RPMI8226 (cell line): ENCODE data around the gene LRRN2.

Experiments
- DNase-seq: peaks from one replicate; pipeline ENCODE4 v3.0.0-alpha.2; 2015

The LRRN2 gene

DNA sequence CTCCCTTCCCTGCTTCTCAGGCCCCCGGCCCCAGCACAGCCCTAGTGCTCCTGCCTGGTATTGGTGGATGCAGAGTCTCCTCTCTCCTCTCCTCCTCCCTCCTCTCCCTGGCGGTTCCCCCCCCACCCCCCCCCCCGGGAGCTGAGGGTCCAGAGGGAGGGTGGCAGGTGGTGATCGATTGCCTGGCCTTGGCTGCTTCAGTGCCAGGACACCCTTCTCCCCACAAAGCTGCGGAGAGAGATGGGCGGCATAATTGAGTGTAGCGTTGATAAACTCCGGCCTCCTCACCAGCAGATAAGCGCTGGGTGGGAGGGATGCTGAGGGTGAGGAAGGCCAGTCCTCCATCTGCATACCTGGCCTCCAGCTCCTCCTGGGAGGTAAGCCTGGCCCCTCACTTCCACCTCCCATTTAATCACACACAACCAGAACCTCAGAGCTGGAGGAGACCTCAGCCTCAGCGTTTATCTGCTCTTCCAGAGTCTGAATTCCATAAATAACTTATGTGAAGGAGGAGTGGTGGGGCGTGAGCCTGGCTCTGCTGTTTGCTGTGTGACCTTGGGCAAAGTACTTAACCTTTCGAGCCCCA lies 60.8 kb downstream of the LRRN2 start:
- no peak for DNase-seq

DNA sequence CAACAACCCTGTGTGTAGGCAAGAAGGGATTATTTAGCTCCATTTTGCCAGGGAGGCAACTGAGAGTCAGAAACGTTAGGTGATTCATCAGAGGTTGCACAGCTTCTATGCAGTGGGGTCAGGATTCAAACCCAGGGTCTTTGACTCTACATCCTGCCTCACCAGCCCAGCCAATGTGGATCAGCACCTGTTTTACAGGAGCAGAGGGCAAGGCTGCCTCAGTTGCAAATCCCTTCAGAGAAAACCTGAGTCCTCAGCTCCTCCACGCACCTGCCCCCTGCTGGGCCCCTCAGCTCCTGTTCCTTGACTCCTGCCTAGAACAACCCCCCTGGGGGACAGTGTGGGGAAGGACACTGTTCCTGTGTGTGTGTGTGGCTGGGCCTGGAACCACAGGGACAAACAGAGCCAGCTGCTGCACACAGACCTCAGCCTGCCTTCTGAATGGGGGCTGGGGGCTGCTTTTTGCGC lies 61.6 kb downstream of the LRRN2 start:
- DNase-seq = peak; percentile 78

DNA sequence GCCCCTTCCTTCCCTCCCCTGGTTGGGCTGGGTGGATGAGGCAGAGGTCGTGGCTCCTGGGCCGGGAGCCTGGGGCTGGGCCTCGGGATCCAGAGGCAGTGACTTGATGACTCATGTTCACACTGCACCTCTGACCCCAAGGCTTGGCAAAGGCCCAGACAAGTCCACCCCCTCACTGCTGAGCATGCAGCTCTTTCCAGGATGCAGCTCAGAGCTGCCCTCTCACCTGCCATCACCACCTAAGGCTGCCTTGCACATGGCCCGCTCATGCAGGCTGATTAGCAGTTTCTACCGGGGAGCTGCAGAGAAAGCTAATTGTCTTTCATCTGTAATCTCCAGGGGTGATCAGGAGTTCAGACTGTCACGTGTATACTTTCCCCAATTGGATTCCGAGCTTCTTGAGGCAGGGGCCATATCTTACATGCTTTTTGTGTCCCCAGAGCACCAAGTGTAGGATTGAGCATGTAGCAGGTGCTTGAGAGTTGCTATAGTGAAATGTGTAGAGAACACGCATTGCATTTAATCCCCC lies 62.1 kb downstream of the LRRN2 start:
- DNase-seq = peak; percentile 96

DNA sequence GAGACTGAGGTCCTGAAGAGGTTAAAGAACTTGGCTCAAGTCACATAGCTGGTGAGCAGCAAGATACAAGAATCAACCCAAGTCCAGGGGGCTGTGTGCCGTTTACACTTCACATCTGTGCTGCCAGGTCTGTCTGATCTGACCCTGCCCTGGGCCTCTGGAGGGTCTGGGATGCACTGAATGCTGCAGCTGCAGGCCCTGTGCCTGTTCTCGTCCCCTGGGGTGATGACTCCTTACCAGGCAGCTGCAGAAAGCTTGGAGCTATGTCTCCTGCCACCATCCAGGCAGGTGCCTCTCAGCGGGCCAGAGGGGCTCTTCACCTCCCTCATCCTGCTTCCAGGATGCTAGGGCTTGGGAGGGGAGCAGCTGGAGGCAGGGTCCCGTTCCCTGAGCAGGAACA lies 63.5 kb downstream of the LRRN2 start:
- no peak for DNase-seq

DNA sequence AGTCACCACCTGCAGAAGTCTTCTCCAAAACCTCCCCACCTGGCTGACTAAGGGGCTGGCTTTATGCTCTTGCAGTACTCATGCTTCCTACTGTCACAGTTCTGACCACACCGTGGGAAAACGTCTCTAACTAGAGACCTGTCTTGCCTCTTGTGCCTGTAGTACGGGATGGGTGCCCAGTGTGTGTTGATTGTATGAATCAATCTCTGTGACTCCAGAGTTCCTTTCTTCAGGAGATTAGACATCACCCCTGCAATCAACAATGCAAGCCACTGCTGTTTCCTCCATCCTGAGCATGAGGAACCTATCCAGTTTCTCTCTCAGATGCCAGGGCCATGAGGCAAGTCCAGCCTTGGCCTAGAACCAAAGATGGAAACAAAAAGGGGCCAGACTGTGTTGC lies 64.1 kb downstream of the LRRN2 start:
- DNase-seq = no peak

GRCh38 chr1:204619721-204620120 lies 65.8 kb downstream of the LRRN2 start:
- DNase-seq = no peak

DNA sequence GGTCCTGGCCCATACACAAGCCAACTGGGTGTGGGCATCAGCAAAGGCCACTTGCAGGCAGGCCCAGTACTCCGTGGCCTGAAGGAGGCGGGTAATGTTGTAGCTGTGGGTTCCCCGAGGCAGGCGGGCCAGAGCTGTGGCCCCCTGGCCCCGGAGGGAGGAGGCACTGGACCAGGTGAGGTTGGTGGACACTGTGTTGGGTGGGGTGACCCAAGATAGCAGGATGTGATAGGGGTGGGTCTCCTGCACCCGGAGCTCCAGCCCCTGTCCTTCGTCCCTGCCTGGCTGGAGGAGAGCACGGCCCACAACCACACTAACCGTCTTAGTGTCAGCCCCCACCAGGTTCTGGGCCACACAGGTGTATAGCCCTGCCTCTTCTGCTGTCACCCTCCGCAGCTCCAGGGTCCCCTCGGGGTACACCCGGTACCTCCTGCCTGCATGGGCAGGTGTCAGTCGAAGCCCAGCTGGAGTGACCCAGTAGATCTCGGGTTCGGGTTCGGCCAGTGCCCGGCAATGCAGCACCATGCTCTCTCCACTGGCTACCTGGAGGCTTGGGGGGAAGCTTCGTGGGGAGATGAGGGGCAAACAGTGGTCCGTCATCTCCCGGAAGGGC lies 67.3 kb downstream of the LRRN2 start:
- DNase-seq = no peak

GRCh38 chr1:204617256-204618147 lies 68.0 kb downstream of the LRRN2 start:
- no peak for DNase-seq

DNA sequence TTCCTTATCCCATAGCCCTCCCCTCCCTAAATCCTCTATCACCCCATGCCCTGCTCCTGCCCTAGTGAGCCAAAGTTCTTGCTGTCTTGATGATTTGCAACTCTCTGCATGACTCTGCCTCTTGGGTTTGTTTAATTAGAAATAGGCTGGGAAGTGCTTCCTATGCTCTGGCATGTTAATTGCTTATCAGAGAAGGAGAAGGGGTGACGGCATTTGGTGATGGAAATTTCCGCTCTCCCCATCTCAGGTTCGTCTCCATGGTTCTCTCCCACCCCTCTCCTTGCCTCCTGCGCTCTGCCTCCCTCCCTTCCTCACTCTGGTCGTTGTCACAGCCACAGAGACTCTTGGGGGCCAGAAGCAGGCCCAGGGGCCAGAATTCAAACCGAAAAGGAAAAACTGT lies 68.9 kb downstream of the LRRN2 start:
- no peak for DNase-seq

GRCh38 chr1:204615881-204616280 lies 69.7 kb downstream of the LRRN2 start:
- DNase-seq = no peak

GRCh38 chr1:204613636-204614035 lies 71.9 kb downstream of the LRRN2 start:
- no peak for DNase-seq

DNA sequence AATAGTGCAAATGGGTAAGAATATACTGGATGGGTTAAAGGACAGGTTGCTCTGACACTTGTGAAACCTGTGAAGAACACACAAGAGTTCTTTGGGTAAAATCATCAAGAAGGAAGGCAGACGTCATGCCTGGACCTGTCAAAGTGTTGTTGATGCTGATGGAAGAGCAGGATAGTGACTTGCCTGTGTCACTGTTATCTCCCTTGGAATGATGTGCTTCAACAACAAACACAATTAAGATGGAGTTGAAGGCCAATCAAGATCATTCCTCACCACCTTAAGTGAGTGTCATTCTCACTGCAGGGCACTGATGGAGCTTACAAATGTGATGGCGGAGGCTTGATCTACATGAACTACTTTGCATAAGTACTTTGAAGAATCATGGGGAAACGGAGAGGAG lies 73.2 kb downstream of the LRRN2 start:
- DNase-seq = no peak

DNA sequence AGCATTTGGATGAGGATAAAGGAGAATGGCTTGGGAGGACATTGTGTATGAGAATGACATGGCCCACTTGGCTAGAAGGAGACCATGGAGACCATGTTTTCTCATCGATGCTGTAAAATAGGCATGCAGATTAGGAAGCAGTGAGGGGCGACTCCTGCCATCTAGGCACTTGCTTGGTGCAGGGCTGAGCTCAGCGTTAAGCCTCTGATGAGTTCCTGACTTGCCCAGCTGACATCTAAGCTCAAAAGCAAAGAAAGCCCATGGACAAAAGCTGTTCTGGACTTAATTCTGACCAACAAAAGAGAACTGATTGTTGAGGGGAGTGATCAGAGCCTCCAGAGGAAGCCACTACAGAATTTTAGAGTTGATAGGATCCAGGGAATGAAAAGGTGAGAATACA lies 74.5 kb downstream of the LRRN2 start:
- DNase-seq = no peak

GRCh38 chr1:204607910-204608309 lies 77.6 kb downstream of the LRRN2 start:
- no peak for DNase-seq

DNA sequence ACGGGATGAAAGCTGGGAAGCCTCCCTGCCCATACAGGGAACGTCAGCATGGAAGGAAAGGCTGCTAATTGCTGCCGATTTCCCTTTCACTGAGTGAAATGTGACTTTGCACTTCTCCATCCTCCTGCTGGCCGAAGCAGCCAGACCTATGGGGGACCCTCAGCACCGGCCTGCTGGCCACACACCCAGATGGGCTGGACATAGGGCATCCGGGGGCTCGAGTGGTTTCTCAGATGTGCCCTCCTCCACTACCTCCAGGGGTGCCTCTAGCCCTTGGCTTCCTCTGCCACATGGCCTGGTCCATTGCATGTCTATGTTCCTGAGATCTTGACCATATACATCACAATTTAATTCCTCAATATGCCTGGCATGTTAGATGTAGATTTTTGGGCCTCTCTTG lies 79.7 kb downstream of the LRRN2 start:
- DNase-seq = no peak

- DNase-seq = no peak
Measured at GRCh38 chr1:204602871-204603542, 82.5 kb downstream of the LRRN2 start.

DNA sequence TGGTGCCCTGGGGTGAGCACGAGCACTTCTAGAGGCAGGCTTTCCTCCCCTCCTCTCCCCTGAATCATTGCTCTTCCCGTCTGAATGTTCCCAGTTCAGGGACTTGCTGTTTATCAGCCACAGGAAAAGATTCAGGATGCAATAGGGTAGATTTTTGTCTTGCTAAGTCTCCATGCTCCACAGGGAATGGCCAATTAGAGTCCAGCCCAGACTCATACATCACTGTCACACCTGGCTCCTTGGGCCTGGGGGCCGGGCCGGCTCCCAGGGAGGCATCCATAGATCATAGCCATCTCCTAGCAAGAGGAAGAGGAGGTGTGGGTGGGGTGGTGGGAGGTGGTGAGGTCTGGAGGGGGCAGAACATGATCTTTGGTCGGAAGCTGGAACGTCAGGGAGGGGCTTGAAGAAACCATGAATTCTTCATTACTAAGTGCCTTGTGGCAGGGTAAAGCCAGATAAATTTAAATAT lies 83.4 kb downstream of the LRRN2 start:
- DNase-seq = no peak

- DNase-seq = no peak
Measured at GRCh38 chr1:204600968-204601367, 84.6 kb downstream of the LRRN2 start.

DNA sequence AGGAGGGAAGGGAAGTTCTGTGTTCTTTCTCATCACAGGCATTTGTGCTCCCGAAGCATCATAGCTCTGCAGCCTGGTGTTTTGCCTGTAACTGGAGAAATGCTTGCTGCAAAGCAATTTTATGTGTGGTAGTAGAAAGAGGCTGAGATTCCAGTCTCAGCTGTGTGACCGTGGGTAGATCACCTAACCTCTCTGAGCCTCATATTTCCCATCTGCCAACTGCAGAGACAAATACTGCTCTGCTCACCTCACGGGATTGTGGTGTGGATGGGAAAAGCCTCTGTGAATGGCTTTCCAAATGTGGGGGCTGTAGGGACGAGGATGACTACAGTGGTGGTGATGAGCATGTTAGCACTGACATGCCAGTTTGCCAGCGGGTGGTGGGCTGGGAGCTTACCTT lies 85.3 kb downstream of the LRRN2 start:
- DNase-seq = no peak

- DNase-seq = no peak
Measured at GRCh38 chr1:204599596-204599995, 85.9 kb downstream of the LRRN2 start.

DNA sequence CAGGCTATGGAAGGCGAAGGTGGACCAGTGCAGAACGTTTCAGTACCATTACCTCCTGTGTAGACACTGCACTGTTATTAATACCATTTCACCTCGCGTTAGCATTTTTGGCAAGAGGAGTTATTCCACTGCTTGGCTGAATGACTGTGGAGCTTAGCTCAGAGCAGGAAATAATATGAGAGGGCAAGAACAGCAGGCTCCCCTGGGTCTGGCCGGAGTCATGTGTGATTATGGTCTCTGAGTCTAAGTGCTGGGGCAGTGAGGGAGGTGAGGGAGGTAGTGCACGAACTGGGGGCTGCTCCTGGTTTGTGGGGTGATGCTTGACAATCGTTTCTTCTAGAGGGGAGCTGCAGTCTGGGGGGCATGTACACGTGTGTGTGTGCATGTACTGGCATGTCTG lies 86.4 kb downstream of the LRRN2 start:
- no peak for DNase-seq

DNA sequence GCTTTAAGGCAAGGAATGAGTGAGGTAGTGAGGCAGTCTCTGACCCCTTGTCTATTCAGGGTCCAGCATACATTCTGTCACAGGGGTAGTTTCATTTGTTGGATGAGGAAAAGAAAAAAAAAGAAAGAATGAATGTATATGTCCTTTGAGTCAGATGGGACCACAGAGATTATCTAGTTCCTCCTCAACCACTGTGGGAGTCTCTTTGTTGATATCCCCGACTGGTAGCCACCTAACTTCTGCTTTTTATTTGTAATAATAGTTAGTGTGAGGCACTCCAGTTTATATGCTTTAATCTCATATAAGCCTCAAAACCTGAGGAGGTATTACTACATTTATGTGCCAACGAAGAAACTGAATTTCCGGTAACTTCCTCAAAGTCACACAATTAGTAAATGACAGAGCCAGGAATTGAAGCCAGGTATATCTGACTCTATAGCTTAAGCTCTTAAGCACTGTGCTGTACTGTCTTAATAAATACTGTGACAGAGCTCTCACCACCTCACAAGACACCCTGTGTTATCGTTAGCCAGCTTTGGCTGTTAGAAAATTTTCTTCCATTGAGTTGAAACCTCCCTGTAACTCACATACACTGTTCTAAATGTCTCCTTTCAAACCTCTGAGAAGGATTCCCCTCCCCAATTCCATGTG lies 87.1 kb downstream of the LRRN2 start:
- no peak for DNase-seq
